ENCODE results near the gene GMDS. TPM values are rescaled to one million over a fixed set of nuclear protein-coding genes. Genes with fewer than 3 reads are reported as not detected.

The GMDS gene
- total and polyA plus RNA-seq, 2 of the 13 experiments (the other 11 are each of a cell fraction or from before 2014, with no cell fraction given), result 64.4 to 112 TPM

DNA sequence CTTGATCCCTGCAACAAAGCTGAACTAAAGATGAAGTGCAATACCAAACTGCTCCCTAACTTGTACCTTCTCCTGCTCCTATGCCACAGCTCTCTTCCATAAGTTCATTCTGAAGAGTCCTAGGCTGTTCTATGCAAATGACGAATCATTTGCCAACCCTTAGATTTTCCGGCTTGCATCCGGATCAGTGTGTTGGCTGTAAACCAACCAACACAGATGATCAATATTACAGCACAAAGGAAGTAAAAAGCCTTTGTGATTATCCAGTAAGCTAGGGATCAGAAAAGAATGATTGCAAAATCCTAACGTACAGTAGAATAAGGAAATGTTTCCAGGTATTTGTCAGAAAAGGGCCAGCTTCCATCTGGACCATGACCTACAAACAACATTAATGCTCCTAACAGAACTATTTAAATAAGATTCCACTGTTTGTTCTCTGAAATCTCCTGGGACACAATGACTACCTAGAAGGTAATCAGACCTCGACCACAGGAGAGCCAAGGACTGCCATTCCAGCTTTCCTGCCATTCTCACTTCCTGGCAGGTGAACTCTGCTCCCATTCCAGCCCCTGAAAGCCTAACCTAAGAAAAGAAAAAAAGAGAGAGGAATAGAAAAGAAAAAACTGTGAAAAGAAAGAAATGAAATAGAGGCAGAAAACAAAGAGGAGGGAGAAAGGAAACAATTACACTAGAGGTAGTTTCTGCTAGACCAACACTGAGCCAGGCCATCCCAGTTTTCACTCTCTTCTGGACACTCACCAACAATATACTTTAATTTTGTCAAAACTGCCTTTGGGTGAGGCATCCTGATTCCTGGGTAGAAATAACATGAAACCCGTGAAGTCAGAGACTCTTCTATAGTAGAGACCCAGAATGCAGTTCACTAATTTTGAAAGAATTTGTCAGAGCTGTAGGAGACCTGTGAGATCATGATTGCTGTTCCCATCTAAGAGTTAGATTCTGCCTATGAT, 19.7 kb downstream of the GMDS start (continued):
- TF ChIP-seq, protein P1, sequence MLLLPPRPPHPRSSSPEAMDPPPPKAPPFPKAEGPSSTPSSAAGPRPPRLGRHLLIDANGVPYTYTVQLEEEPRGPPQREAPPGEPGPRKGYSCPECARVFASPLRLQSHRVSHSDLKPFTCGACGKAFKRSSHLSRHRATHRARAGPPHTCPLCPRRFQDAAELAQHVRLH (CRISPR knock-in tag; IDR thresholded peaks at IDR 0.05; ENCODE audit: borderline replicate concordance, low read depth), result peak; percentile 84
- TF ChIP-seq TARDBP (CRISPR knock-in tag; IDR thresholded peaks at IDR 0.05) (peak; percentile 89), ZHX1 (CRISPR knock-in tag; IDR thresholded peaks at IDR 0.05; ENCODE audit: low read depth) (peak; percentile 50; the same call in 1 of the 2 replicates), U2AF1 (optimal IDR thresholded peaks at IDR 0.05; ENCODE audit: low read depth, low read length) (no peak), HDAC1 (CRISPR knock-in tag; IDR thresholded peaks at IDR 0.05) (peak; percentile 77), ZMYM2 (CRISPR knock-in tag; IDR thresholded peaks at IDR 0.05) (peak; percentile 90), MEIS1 (CRISPR knock-in tag; IDR thresholded peaks at IDR 0.05; ENCODE audit: borderline replicate concordance) (peak; percentile 20; the same call in 1 of the 2 replicates), BORCS8-MEF2B (CRISPR knock-in tag; IDR thresholded peaks at IDR 0.05) (no peak), PAWR (CRISPR knock-in tag; IDR thresholded peaks at IDR 0.05; ENCODE audit: borderline replicate concordance) (no peak), STAT6 (CRISPR knock-in tag; IDR thresholded peaks at IDR 0.05; ENCODE audit: borderline replicate concordance) (peak; percentile 88), ADNP (CRISPR knock-in tag; IDR thresholded peaks at IDR 0.05) (no peak), ZFX (CRISPR knock-in tag; IDR thresholded peaks at IDR 0.05; ENCODE audit: low read depth) (no peak), FOXA1 (IDR thresholded peaks at IDR 0.05) (no peak), FOXA1 (CRISPR knock-in tag; IDR thresholded peaks at IDR 0.05) (peak; percentile 30; the same call in 1 of the 2 replicates), HOXA3 (CRISPR knock-in tag; IDR thresholded peaks at IDR 0.05) (peak; percentile 65)
- TF ChIP-seq, protein P2, sequence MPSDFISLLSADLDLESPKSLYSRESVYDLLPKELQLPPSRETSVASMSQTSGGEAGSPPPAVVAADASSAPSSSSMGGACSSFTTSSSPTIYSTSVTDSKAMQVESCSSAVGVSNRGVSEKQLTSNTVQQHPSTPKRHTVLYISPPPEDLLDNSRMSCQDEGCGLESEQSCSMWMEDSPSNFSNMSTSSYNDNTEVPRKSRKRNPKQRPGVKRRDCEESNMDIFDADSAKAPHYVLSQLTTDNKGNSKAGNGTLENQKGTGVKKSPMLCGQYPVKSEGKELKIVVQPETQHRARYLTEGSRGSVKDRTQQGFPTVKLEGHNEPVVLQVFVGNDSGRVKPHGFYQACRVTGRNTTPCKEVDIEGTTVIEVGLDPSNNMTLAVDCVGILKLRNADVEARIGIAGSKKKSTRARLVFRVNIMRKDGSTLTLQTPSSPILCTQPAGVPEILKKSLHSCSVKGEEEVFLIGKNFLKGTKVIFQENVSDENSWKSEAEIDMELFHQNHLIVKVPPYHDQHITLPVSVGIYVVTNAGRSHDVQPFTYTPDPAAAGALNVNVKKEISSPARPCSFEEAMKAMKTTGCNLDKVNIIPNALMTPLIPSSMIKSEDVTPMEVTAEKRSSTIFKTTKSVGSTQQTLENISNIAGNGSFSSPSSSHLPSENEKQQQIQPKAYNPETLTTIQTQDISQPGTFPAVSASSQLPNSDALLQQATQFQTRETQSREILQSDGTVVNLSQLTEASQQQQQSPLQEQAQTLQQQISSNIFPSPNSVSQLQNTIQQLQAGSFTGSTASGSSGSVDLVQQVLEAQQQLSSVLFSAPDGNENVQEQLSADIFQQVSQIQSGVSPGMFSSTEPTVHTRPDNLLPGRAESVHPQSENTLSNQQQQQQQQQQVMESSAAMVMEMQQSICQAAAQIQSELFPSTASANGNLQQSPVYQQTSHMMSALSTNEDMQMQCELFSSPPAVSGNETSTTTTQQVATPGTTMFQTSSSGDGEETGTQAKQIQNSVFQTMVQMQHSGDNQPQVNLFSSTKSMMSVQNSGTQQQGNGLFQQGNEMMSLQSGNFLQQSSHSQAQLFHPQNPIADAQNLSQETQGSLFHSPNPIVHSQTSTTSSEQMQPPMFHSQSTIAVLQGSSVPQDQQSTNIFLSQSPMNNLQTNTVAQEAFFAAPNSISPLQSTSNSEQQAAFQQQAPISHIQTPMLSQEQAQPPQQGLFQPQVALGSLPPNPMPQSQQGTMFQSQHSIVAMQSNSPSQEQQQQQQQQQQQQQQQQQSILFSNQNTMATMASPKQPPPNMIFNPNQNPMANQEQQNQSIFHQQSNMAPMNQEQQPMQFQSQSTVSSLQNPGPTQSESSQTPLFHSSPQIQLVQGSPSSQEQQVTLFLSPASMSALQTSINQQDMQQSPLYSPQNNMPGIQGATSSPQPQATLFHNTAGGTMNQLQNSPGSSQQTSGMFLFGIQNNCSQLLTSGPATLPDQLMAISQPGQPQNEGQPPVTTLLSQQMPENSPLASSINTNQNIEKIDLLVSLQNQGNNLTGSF (CRISPR knock-in tag; IDR thresholded peaks at IDR 0.05), result no peak
